ENCODE measurements around the gene CDH4. TPM values are rescaled to one million over a fixed set of nuclear protein-coding genes. Genes with fewer than 3 reads are reported as not detected.
A peak's percentile ranks its signal among the peaks of the same experiment; 100 is the strongest.

CDH4 gene
- total RNA-seq, 2 donors from 2014 or later, result not detected

DNA sequence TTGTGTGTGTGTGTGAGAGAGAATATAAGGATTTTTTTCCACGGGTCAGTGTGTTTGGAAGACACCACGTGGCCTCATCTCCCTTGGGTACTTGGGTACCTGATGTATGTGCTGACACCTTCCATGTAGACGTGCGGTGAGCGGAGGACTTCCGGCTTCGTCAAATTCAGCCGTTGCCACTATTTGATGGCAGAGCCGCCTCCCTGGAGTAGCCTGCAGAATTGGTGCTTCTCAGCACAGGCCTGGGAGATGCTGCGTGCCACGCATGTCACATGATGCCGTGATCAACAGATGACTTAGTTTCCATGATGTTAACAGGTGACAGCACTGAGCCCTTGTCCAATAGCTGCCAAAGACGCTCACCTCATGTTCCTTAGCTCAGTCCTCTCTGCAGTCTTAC, 69.4 kb downstream of the CDH4 start:
- H3K27me3 Mint-ChIP-seq, result no peaks in the 10 kb centered on the region
- H3K27ac Mint-ChIP-seq, result no peak overlapping the region
- DNase-seq (ENCODE audit: low spot score) (no peak), ATAC-seq (no peak)
- H3K4me3 Mint-ChIP-seq, result no peak overlapping the region
- no peaks in the 10 kb centered on the region for H3K4me1 Mint-ChIP-seq (ENCODE audit: low read depth in 2 of 2)
- H3K36me3 Mint-ChIP-seq, result no peaks in the 10 kb centered on the region
- no peaks in the 10 kb centered on the region for H3K9me3 Mint-ChIP-seq

DNA sequence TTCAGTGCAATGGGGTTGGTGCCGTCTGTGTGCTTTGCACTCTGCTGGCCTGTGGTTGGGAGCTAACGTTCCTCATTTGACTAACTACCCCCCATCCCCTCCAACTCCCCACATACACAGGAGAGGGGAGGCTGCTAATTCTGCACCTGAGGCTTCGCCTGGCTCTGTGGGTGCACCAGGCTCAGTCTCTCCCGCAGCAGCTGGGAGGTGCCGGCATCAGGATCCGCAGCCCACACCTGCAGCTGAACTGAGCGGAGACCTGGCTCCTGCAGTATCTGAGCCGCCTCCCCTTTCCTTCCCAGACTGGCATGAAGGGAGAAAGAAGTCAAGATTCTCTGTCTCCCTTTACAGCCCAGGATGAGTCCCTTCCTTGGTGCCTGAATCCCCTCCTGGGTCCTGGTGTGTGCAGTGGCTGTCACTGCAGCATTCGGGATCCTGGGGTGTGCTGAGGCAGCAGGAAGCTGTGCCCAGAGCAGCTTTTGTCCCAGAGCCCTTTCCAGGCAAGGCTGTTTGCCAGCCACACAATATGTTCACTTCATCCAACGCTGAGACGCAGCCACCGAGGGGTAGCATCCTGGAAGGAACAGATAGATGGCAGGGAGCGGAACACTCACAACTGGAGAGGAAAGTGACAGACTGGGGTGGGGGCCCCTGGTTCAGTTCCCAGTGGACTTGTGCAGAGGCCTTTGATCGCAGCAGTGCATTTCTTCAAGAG, 70.2 kb downstream of the CDH4 start:
- Mint-ChIP-seq H3K27ac (no peak overlapping the region), H3K27me3 (no peaks in the 10 kb centered on the region), H3K4me3 (no peak overlapping the region), H3K9me3 (no peaks in the 10 kb centered on the region), H3K36me3 (no peaks in the 10 kb centered on the region), H3K4me1 (ENCODE audit: low read depth in 2 of 2) (no peaks in the 10 kb centered on the region)
- no peak for DNase-seq (ENCODE audit: low spot score)
- no peak for ATAC-seq

DNA sequence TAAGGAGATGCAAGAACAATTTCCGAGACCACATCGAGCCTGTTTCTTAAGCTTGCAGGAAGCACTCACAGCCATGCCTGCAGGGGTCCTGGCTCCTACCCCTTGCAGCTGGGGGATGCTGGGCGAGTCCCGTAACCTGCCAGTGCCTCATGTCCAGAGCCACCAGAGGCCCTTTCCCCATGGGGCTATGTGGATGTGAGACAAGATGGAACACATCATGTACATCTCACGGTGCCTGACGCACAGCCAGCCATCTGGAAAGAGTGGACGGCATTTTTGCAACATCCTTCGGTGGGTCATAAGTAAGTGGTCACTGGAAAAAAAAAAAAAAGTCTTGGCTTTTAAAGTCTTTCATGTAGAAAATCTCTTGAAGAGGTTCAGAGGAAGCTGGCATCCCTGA, 72.8 kb downstream of the CDH4 start:
- DNase-seq (ENCODE audit: low spot score), result no peak
- Mint-ChIP-seq H3K27ac (no peak overlapping the region), H3K27me3 (no peaks in the 10 kb centered on the region), H3K4me3 (no peak overlapping the region), H3K4me1 (ENCODE audit: low read depth in 2 of 2) (no peaks in the 10 kb centered on the region), H3K36me3 (no peaks in the 10 kb centered on the region), H3K9me3 (no peaks in the 10 kb centered on the region)
- no peak for ATAC-seq

DNA sequence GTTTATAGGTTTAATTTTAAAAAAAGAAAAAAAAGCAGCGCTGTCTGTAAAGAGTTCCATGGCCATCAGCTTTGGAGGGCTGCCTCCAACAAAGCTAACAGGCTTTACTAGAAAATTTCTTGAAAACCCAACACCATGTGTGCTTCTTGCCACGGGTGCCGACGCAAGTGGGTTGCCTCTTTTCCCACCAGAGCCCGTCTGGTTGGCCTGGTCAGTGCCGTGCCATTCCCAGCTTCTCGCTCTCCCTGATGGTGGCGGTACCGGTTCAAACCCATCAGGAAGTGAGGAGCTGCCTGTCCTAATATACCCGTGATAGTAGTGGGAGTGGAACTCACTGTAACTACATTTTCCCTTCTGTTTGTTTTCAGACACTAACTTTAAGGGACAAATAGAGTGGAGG, 73.7 kb downstream of the CDH4 start:
- H3K4me3 Mint-ChIP-seq, result no peak overlapping the region
- H3K36me3 Mint-ChIP-seq, result no peaks in the 10 kb centered on the region
- DNase-seq (ENCODE audit: low spot score), result no peak
- ATAC-seq, result no peak
- H3K9me3 Mint-ChIP-seq, result no peaks in the 10 kb centered on the region
- no peak overlapping the region for H3K27ac Mint-ChIP-seq
- no peaks in the 10 kb centered on the region for H3K27me3 Mint-ChIP-seq
- H3K4me1 Mint-ChIP-seq (ENCODE audit: low read depth in 2 of 2), result no peaks in the 10 kb centered on the region

DNA sequence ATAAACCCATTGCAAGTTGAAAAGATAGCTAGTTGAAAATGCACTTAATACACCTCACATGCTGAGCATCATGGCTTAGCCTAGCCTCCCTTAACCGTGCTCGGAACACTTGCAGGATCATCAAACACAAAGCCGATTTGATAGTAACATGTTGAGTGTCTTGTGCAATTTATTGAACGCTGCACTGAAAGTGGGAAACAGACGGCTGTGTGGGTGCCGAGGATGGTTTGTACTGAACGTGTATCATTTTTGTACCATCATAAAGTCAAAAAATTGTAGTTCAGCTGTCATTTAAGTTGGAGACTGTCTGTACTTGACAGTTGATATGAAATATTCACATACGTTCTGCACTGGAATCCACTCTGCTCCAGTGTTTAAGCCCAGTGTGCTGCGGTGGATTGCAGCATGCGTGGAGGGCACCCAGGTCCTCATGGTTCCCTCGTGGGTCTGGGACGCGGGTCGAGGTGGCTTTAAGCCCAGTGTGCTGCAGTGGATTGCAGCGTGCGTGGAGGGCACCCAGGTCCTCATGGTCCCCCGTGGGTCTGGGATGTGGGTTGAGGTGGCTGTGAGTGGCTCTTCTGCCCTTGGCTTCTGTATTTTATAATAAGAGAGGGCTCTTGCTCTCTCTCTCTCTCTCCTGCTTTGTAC, 77.0 kb downstream of the CDH4 start:
- H3K27me3 Mint-ChIP-seq, result no peaks in the 10 kb centered on the region
- no peak overlapping the region for H3K4me3 Mint-ChIP-seq
- no peak for DNase-seq (ENCODE audit: low spot score)
- H3K4me1 Mint-ChIP-seq (ENCODE audit: low read depth in 2 of 2), result no peaks in the 10 kb centered on the region
- ATAC-seq, result peak; percentile 76 to 83
- H3K9me3 Mint-ChIP-seq, result no peaks in the 10 kb centered on the region
- H3K36me3 Mint-ChIP-seq, result no peaks in the 10 kb centered on the region
- no peak overlapping the region for H3K27ac Mint-ChIP-seq

DNA sequence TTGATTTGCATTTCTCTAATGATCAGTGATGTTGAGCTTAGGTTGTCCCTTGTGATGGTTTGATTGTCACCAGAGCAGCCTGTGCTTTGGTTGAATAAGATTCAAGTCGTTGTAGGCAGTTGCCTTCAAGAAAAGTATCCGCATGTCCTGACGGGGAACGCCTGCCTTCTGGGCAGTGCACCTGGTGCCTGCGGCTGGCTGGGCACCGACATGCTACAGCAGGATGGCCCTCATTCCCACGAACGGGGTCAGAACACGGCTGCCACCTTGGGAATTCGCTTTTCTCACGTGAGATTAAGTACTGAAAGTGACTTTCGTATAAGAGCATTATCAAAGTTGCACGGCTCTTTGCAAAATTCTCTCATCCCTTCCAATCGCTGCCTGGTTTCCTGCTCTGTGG, 78.4 kb downstream of the CDH4 start:
- Mint-ChIP-seq H3K4me1 (ENCODE audit: low read depth in 2 of 2) (no peaks in the 10 kb centered on the region), H3K36me3 (no peaks in the 10 kb centered on the region), H3K27ac (no peak overlapping the region), H3K9me3 (no peaks in the 10 kb centered on the region), H3K27me3 (no peaks in the 10 kb centered on the region), H3K4me3 (no peak overlapping the region)
- DNase-seq (ENCODE audit: low spot score) (no peak), ATAC-seq (no peak)

DNA sequence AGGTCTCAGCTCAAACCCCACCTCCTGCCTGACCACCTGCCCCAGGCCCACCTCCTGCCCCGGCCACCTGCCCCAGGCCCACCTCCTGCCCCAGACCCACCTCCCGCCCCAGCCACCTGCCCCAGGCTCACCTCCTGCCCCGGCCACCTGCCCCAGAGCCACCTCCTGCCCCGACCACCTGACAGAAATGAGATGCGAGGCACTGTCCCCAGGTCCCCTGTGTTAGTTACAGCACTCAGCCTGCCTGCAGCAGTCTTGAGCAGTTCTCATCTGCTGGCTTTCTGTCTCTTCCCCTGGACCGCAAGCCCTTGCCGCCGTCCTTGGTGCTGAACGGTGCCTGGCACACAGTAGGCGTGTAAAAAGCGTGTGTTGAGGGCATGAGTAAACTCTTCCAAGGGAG, 79.5 kb downstream of the CDH4 start:
- H3K4me1 Mint-ChIP-seq (ENCODE audit: low read depth in 2 of 2), result no peaks in the 10 kb centered on the region
- H3K27ac Mint-ChIP-seq, result no peak overlapping the region
- no peaks in the 10 kb centered on the region for H3K36me3 Mint-ChIP-seq
- no peaks in the 10 kb centered on the region for H3K9me3 Mint-ChIP-seq
- DNase-seq (ENCODE audit: low spot score) (no peak), ATAC-seq (peak; percentile 56)
- no peak overlapping the region for H3K4me3 Mint-ChIP-seq
- H3K27me3 Mint-ChIP-seq, result no peaks in the 10 kb centered on the region

DNA sequence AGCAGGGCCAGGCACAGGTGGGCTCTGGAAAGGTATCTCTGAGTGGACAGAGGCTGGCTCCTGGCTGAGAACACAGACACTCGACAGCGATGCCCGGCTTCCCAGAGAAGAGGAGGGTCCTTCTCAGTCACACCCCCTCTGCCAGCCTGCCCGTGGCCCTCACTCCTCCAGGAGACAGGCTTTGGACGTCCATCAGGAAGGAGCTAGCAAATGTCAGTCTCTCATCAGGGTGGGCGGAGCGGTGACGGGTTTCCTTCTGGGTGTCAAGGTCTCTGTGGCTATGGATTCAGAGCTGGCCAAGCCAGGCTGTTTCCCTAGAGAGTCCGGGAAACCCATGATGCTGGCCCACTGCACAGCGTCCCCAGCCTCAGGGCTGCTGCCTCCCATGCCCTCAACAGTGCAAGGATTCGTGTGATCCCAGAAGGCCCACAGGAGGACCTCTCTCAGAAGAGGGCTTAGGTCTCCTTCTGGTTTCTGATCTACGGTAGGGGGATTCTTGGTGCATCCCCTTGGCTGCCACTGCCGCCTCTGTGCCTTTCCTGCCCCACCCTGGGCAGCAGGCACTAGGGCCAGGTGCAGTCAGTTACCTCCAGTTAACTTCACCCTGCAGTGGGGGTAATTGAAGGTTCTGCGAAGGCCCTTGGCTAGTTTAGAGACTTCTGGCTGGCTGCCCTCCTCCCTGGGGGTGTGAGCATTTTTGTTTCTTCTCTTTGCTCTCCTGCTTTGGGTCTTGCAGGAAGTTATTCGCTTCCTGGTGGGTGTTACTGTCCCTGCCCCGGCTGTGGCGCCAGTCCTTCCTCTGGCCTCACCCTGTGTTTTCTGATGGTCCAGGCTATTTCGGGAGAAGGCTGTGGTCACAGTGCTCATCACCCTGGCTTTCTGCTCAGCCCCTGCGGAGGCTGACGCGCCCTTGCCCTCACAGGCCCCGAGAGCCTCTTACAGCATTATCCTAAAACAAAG, 80.2 kb downstream of the CDH4 start:
- ATAC-seq (no peak), DNase-seq (ENCODE audit: low spot score) (no peak)
- no peak overlapping the region for H3K27ac Mint-ChIP-seq
- no peaks in the 10 kb centered on the region for H3K9me3 Mint-ChIP-seq
- no peaks in the 10 kb centered on the region for H3K27me3 Mint-ChIP-seq
- no peaks in the 10 kb centered on the region for H3K4me1 Mint-ChIP-seq (ENCODE audit: low read depth in 2 of 2)
- no peak overlapping the region for H3K4me3 Mint-ChIP-seq
- H3K36me3 Mint-ChIP-seq, result no peaks in the 10 kb centered on the region

DNA sequence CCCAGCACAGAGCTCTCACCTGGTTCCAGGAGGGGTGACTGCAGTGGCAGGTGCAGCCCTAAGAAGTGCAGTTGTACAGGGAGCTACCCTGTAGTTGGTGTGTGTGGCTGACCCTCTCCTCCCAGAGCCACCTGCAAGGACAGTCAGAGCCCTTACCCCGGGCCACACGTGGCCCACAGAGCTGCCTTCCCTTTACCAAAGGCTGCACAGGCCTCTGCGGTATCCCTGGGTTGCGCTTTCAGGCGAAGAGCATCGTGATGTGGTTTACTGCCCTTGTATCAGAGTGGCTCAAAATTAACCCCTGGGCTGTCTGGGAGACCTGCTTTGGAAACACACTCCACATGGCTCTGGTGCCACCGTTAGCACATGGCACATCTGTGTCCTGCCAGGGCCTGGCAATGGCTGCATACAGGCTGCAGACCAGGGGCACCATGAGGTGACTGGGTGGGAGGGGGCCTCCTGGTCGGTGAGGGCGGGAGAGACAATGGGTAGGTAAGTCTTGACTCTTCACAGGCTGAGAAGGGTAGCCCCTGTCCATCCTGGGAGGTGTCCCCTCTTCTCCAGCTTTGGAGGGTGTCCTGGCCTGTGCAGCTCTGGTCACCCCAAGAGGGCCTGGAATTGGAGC, 81.5 kb downstream of the CDH4 start:
- no peak for DNase-seq (ENCODE audit: low spot score)
- no peaks in the 10 kb centered on the region for H3K4me1 Mint-ChIP-seq (ENCODE audit: low read depth in 2 of 2)
- H3K9me3 Mint-ChIP-seq, result no peaks in the 10 kb centered on the region
- H3K27ac Mint-ChIP-seq, result no peak overlapping the region
- no peak for ATAC-seq
- H3K4me3 Mint-ChIP-seq, result no peak overlapping the region
- no peaks in the 10 kb centered on the region for H3K27me3 Mint-ChIP-seq
- no peaks in the 10 kb centered on the region for H3K36me3 Mint-ChIP-seq

DNA sequence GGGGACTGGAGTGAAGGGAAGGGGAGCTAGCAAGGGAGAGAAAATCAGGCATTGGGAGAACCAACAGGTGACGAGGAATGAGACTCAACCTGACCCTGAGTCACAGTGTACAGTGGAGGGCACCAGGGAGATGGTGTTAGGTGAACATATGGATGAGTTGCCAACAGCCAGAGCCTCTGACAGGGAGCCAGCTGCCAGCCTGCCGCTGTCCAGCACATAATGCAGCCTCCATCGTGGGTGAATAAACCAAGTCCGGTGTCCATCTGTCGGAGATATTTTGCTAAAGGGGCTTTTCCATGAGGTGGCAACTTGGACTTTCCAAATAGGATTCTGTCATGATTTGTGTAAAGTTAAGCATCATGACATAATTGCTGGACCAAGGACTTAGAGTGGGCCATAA, 88.1 kb downstream of the CDH4 start:
- peaks cover 4 to 8% of the 10 kb centered on the region in 2 donors for H3K27me3 Mint-ChIP-seq
- no peak overlapping the region for H3K27ac Mint-ChIP-seq
- no peak overlapping the region for H3K4me3 Mint-ChIP-seq
- H3K9me3 Mint-ChIP-seq, result no peaks in the 10 kb centered on the region
- no peaks in the 10 kb centered on the region for H3K4me1 Mint-ChIP-seq (ENCODE audit: low read depth in 2 of 2)
- DNase-seq (ENCODE audit: low spot score) (no peak), ATAC-seq (no peak)
- H3K36me3 Mint-ChIP-seq, result no peaks in the 10 kb centered on the region

DNA sequence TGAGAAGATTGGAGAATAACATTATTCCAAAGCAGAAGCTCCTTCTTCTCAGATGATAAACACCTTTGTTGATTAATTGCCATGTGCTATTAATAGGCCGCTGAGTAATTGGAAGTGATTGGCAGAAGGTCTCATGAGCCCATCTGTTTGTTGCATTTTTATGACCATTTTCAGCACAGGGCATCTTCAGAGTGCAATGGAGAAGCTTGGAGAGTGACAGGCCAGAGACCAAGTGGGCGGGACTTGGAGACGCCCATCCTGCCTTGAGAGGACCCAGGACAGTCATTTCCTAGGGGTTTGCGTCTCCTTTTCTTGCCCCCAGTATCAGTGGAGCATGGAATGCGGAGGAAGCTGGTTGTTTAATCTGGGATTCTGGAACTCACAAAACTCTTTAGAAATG, 89.5 kb downstream of the CDH4 start:
- Mint-ChIP-seq H3K27ac (no peak overlapping the region), H3K4me1 (ENCODE audit: low read depth in 2 of 2) (no peaks in the 10 kb centered on the region), H3K36me3 (no peaks in the 10 kb centered on the region), H3K9me3 (no peaks in the 10 kb centered on the region), H3K27me3 (peaks cover 6 to 8% of the 10 kb centered on the region in 2 donors), H3K4me3 (no peak overlapping the region)
- DNase-seq (ENCODE audit: low spot score), result no peak
- ATAC-seq, result no peak

DNA sequence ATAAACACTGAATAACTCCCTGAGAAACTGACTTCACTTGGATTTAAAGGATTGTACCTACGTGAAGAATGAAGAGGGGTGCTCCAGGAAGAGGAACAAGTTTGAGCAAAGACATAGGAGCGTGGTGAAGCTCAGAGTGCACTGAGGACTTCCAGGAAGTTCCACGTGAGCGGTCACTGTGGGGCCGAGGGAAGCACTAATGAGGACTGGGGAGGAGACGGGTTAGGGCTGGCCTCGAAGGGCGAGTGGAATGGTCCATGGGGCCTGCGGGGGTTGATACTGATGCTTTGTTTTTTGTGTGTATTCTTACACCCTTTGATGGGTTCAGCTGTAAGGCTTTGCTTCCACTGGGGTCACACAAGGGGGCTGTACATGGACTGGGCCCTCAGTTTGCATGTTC, 91.9 kb downstream of the CDH4 start:
- DNase-seq (ENCODE audit: low spot score) (no peak), ATAC-seq (no peak)
- H3K27me3 Mint-ChIP-seq, result peaks cover 5 to 8% of the 10 kb centered on the region in 2 donors
- H3K4me3 Mint-ChIP-seq, result no peak overlapping the region
- no peaks in the 10 kb centered on the region for H3K4me1 Mint-ChIP-seq (ENCODE audit: low read depth in 2 of 2)
- no peaks in the 10 kb centered on the region for H3K9me3 Mint-ChIP-seq
- no peaks in the 10 kb centered on the region for H3K36me3 Mint-ChIP-seq
- no peak overlapping the region for H3K27ac Mint-ChIP-seq

DNA sequence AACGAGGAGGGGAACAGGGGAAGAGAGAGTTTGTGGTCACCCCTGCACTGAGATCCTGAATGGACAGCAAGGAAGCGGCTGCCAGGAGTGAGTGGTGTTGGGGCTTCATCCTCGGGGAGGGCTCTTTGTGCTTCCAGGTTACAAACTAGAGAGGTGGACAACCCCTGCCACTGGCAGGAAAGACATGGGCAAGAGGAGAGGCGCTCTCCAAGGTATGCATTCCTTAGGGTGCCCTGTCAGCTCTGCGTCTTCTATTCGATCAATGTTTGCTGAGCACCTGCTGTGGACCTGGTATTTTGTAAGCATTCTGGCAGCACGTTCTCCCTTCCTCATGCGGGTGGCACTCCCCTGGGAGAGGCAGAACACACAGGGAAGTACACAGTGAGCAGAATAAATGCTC, 93.6 kb downstream of the CDH4 start:
- Mint-ChIP-seq H3K27me3 (peaks cover 0 to 4% of the 10 kb centered on the region in 2 donors), H3K4me1 (ENCODE audit: low read depth in 2 of 2) (no peaks in the 10 kb centered on the region), H3K9me3 (no peaks in the 10 kb centered on the region), H3K4me3 (no peak overlapping the region), H3K36me3 (no peaks in the 10 kb centered on the region), H3K27ac (no peak overlapping the region)
- ATAC-seq, result no peak
- DNase-seq (ENCODE audit: low spot score), result no peak

DNA sequence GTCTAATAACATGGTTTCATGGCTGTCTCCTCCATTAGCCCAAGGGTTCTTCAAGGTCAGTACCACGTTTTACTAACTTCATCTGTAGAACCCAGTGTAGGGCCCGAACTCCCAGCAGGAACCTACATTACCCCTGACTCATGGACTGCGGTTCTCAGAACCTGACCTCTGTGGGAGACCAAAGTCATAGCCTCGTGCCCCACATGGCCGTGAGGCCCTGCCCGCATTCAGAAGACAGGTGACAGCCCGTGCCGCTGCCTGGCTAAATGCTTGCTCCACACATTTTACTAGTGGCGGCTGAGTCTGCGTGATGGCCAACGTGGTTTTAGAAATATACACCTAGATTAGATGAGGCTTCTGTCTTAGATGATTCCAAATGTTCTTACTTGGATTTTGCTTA, 94.9 kb downstream of the CDH4 start:
- Mint-ChIP-seq H3K36me3 (no peaks in the 10 kb centered on the region), H3K4me3 (no peak overlapping the region), H3K27me3 (peaks cover 0 to 4% of the 10 kb centered on the region in 2 donors), H3K9me3 (no peaks in the 10 kb centered on the region), H3K4me1 (ENCODE audit: low read depth in 2 of 2) (no peaks in the 10 kb centered on the region), H3K27ac (no peak overlapping the region)
- ATAC-seq (no peak), DNase-seq (ENCODE audit: low spot score) (no peak)

Data from natural killer cell treated with Interleukin-12 subunit alpha and Interleukin-12 subunit beta and Interleukin-15 and Interleukin-18, amount 100 ng/mL, for 72 hours (primary cell).